Right forelimb (tissue), 1 donor: ENCODE measurements around the gene ZNF496.

ENCODE experiments used
- DNase-seq: peaks from one replicate; pipeline ENCODE4 v3.0.0-alpha.2; 2018

ZNF496 gene

DNA sequence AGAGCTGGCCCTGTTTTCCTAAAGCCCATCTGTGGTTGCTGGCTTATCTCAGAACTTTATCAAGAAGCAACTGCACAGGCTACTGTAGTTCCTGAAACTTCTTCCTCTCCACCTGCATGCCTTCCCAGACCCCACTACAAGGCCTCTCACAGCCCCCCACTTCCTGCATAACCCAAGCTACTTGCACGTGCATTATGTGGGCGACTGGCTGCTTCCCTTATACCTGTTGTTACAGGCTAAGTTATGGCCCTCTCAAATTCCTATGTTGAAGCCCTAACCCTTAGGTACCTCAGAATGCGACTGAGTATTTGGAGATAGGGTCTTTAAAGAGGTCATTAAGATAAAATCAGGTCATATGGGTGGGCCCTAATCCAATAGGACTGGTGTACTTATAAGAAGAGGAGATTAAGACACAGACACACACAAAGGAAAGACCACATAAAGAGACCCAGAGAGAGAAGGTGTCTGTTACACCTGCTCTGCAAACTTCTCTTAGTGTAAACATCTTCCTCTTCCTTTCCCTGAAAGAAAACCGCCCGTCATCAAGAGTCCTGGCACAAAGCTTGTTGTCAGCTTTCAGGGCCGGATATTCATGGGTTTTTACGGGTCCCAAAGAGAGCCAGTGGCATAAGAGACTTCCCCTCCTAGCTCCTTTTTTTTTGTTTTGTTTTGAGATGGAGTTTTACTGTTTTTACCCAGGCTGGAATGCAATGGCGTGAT, 5.1 kb downstream of the ZNF496 start:
- DNase-seq: no peak

DNA sequence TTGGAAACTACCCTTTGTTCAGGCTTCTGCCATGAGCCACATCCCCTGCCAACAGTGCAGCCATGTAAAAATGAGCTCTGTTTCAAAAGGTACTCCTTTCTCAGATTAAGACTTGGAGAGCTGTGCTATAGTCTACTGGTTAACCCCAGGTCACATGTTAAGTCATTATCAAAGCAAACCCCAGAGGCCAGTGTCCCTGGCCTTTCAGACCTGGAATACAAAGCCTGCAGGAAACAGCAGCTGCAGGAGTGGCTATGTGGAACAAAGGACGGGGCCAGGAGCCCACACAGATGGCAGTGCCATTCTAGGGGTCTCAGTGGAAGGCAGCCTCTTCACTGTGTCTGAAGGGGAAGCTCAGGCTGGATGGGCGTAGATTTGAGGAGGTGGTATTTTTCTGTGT, 6.7 kb downstream of the ZNF496 start:
- DNase-seq: no peak

DNA sequence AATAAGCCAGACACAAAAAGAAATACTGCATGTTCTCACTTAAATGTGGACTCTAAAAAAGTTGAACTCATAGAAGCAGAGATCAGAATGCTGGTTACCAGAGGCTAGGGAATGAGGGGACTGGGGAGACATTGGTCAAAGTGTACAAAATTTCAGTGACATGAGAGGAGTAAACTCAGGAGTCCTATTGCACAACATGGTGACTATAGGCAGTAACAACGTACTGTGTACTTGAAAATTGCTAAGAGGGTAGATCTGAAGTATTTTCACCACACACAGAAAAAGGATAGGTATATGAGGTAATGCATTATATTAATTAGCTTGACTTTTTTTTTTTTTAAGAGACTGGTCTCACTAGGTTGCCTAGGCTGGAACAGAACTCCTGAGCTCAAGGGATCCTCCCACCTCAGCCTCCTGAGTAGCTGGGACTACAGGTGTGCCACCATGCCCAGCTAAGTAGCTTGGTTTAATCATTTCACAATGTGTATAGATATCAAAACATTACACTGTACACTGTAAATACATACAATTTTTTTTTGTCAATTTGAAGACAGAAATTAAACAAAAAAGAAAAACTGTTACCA, 7.4 kb downstream of the ZNF496 start:
- DNase-seq: no peak

DNA sequence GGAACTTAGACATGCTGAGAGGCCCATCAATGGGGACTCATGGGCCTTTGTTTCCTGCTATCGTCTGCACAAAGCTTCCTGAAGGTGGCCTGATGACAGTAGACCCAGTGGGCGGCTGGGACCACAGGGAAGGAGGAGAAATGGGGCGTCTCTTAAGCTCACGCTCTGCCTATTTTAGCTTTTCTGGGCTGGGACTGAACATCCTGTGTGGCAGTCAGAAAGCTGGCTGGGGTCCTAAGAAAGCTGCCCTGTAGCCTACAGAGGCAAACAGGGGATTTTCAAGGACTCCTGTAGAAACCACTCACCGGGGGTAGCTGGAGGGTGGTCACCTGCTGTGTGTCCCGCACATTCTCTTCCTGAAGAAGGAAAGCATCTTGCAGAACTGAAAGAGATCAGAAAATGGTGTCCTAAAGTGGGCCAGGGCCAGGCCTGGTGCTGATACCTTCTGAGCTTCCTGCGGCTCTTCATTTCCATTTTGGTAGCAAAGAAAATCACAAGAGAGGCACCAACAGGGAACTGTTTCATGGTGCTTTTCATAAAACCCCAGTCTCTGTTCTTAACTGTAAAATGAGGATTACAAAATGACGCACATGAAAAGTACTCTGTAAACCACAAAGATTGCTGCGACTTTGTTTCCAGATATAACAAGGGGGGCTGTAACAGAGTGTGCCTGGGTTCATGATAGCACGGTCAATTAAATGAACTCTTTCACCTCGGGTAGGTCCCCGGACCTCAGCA, 8.6 kb downstream of the ZNF496 start:
- DNase-seq: no peak

DNA sequence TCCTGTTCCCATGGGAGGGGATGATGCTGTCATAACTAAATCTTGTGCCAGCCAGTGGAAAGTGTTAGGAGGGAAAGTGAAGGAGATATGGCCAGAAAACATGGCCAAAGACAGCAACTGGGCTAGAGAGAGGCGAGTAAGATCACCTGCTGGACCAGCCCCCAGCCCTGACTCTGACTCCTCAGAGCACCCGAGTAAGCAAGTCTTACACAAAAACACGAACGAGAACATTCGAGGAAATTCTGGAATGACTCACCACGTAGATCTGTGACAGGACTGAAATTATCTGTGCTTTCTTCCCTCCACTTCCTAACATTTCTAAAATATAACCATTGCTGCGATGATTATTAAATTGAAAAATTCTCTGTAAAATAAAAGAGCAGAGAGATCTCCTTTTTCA, 9.2 kb downstream of the ZNF496 start:
- no peak for DNase-seq

DNA sequence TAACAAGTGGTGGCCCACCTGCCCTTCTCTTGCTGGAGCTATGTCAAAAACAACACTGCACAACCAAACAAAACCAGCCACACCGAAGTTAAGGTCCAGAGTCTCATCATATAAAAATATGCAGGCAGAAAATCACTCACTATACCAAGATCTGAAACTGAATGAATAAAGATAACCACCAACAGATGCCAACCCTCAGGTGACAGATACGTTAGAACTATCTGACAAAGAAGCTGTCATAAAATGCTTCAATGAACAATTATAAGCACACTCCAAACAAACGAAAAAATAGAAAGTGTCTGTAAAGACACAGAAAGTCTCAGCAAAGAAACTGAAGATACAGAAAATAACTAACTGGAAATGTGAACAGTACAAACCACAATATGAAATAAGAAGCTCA, 14.0 kb downstream of the ZNF496 start:
- no peak for DNase-seq

DNA sequence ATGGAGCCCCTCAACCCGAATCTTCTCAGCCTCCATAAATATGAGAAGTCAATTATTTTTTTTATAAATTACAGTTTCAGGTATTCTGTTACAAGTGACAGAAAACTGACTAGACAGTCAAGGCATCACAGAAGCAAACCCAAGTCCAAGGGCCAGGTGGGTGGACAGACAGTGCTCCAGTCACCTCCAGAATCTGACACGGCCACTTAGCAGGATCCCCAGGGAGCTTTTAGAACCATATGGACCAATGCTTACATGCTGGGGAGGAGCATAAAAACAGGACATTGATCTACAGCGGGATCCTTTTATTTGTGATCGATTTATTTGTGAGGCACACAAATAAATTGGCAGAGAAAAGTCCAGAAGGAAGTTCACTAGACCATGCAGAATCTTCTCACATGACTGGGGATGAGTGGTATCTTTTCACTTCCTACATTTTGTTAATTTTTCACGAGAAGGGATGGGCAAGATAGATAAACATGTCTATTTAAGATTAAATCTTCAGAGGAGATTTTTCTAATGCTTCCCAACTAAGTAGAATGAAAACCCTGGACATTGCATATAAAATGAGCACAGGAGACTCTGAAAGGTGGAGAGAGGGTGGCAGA, 15.0 kb downstream of the ZNF496 start:
- no peak for DNase-seq

DNA sequence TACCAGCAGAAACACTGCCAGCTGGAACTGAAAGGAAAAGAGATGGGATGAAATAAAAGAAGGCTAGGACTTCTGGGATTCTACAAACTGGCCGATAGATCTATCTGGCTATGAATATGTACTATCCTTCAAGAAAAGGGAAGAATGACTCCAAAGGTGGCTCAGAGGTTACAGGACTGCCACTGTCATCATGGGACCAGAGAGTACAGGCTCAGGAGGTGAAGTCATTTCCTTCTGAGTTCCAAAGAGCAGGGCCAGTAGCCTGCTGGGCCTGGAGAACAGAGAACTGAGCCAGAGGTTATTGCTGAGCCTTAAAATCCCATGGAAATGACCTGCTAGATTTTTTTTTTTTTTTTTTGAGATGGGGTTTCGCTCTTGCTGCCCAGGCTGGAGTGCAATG, 27.6 kb downstream of the ZNF496 start:
- no peak for DNase-seq

DNA sequence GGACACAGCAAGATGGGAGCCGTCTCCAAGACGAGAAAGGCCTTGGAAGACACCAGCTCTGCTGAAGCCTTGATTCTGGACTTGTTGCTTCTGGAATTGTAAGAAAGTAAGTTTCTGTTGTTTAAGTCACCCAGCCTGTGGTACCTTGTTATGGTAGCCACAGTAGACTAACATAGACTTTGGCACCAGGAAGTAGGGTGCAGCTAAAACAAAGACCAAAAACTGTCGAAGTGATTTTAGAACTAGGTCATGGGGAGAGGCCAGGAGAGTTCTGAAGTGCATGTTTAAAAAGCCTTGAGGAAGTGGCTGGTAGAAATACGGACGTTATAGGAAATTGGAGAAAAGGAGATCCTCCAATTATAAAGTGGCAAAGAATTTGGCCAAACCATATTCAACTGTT, 28.5 kb downstream of the ZNF496 start:
- DNase-seq: no peak

DNA sequence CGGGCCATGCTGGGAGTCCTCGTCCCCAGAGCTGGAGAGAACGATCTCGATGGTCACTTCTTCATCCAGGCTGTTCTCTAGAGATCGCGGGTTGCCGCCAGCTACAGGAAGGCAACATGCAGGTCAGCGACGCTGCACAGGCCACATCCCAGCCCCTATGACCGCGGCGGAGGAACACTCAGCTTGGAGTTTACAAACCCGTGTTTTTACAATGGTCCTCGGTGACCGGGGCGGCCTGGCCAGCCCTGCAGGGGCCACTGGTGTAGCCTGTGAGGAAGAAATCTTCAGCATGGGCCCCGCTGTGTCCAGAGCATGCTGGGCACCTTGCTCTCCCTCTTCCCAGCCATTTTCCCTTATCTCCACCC, 30.5 kb downstream of the ZNF496 start:
- DNase-seq: no peak

DNA sequence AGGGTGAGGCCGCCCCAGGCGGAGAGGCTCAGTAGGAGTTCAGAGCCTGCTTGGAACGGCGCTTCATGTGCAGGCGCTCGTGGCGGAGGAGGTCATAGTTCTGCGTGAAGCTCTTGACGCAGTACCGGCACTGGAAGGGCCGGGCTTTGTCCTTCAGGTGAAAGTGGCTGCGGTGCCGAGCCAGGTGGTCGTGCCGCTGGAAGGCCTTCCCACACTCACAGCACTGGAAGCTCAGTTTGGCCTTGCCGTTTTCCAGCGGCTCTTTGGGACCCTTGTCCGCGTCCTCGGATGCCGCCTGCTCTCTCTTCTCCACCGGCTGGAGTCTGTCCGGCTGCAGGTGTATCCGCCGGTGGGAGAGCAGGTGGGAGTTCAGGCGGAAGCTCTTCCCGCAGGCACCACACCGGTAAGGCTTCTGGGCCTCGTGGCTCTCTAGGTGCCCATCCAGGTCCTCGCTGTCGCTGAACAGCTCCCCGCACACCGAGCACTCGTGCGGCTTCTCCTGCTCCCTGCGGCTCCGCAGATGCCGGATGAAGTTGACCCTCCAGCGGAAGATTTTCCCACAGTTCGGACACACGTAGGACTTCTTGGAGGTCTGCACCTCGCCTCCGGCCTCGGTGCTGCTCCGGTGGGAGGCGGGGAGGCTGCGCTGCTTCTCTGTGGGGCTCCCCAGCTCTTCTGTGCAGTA, 31.0 kb downstream of the ZNF496 start:
- no peak for DNase-seq

DNA sequence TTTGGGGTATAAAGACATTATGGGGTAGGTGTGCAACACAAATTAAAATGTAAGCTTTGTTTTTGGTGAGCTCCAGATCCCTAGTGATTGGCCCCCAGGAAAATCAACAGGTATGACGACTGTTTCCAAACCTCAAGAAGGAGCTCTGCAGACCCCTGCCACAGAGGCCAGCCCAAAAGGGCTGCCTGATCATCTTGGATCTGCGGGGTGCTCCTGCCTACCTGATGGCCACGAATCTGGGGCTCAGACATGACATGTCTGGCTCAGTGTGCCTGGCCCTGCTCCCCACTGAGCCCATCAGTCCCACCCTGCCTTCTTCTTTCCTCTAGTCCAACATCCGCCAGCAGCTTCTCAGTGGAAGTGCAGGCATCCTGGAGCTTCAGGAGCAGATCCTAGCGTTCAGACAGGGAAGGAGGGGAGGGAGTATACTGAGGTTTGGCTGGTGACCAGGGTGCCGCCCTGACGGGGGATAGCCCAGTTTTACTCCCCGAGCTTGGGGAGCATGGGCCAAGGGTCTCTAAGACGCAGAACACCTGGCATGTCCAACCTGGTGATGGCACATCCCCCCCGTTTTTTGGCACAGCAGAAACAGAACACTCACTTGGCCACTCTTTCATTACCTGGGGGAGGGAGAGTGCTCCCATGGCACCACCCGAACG, 31.8 kb downstream of the ZNF496 start:
- no peak for DNase-seq

DNA sequence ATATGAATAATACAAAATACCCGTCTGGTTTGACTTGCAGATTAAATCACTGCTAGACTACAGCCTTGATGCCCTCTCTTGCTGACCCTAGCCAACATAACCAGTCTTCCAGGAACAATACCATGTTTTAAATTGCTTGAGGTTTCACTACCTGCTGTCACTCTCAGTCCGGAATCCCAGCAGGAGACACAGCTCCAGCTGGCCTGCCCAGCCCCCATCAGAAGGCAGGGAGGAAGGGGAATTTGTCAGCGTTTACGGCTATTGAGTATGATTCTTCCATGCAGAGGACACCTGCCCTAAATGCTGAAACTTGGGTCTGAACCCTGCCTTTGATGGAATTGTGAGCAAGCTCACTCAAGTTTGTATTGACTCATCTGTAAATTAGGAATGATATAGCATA, 33.0 kb downstream of the ZNF496 start:
- DNase-seq: no peak

DNA sequence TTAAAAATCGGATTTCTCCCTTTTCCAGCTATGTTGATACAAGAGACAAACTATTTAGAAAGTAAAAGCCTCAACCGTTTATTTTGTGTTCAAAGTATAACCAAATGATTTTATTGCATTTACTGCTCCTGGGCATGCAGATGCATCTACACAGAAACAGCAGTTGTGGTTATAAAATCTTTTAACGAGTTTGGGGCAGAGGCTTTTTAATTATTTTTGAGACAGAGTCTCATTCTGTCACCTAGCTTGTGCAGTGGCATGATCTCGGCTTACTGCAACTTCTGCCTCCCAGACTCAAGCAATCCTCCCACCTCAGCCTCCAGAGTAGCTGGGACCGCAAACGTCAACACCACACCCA, 33.6 kb downstream of the ZNF496 start:
- DNase-seq: no peak

DNA sequence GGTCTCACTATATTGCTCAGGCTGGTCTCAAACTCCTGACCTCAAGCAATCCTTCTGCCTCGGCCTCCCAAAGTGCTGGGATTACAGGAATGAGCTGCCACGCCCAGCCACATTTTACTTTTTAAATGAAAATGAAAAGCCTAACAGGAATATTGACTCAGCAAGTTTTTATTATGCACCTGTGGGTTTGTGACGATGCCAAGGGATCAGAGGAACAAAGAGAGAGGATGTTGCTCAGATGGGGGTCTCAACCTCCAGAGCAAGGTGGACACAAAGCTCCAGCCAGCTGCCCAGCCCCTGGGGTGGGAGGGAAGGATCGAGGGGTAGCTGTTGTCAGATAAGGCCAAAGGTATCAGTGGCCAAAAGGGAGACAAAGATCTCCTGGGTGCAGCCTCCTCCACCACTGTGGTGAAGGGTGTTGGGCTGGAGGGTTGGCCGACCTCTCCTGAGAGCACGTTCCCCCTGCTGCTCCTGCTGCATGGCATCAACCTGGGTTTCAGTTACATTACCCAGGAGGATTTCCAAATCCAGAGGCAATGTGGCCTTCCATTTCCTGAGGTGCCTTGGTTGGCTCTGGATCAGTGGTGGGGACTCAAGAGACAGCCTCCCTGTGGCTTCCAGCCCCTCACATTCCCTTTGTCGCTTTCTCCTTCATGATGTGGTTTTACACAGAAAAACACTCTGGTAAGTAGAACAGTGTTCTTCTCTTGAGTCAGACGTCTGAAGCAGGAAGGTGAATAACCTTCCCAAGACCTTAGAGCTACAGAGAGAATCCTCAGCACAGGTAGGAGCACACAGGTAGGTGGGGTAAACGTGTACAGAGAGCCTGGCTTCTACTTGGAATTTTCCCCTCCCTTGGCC, 34.2 kb downstream of the ZNF496 start:
- no peak for DNase-seq

DNA sequence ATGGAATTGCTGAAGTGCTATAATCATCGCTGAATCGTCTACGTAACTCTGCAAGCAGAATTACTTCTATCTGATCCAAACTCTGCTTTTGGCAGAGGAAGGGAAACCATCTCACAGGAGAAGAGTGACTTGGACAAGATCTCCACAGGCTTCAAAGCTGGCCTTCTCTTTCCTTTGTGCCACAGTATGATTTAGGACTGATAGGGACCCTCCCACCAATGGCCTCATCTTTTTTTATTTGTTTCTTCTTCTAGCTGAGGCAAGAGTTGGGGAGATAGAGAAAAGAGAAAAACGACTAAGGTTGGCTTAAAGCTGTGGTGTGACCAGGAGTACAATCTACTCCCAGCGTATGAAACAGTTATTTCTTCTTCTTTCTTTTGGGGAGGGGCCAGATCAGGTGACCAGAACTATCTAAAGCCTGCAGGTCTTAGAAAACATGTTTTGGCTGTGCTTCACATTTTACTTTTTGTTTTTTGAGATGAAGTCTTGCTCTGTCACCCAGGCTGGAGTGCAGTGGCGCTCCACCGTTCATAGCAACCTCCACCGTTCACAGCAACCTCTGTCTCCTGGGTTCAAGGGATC, 35.0 kb downstream of the ZNF496 start:
- no peak for DNase-seq

DNA sequence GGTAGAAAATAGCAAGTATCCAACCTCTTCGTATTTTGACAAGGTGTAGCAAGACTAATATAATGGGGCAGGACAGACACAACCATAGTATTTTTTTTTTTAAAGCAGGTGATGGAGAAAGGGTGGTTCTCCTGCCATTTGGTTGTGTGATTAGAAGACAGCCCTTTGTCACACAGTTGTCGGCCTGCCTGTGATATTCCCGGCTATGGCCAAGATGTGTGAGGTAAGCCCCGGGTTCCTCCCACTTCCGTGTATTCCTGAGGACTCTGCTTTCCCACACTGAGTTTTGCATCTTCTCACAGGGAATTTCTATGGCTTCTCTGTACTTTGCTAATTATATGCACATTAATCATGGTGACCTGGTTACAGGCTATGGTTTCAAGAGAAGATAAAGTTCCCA, 35.9 kb downstream of the ZNF496 start:
- no peak for DNase-seq

DNA sequence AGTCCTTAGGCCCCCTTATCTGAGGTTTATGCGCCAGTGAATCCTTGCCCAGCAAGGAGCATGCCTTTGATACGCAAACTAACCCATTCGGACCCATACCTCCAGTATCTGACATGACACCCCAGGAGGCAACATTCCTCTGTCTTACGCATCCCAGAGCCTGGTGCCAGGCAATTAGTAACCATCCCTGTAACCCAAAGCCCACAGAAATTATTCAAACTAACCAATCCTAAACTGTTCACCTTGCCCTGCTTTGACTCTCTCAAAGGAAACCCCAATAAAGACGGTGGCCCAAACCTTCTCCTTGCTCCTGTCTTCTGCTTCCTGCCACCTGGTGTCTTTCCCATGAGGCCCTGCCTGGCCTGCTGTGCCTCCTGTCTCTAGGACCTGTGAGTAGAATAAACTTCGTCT, 36.4 kb downstream of the ZNF496 start:
- no peak for DNase-seq

DNA sequence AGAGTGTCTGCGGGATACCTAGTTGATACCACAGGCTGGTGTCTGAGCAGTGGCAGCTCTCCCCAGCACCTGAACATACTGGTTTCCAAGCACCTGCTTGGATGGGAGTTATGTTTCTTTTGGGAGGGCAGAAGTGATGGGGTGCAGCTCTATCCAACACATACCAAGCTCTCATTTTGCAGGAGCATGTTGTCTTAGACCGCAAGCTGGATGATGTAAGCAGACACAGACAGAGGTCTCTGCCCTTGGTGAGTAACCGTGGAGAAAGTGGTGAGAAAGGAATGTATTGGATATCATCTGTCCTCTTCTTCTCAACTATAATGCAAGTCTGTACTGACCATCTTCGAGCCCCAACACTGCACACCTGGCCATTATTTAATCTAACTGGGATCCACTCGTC, 37.4 kb downstream of the ZNF496 start:
- DNase-seq: no peak

DNA sequence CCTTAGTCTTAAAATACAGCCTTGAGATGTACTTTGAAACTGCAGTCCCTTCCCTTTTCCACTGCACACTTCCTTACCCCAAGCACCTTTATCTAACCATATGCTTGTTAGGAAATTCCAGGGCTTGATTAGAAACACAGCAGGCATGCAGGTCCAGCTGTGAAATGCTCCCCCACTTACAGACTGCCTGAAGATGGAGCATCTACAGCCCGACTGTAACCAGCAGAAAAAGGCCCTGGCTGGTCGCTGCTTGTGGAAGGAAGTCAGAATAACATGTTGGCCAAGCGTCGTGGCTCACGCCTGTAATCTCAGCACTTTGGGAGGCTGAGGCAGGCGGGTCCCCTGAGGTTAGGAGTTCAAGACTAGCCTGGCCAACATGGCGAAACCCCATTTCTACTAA, 38.6 kb downstream of the ZNF496 start:
- DNase-seq: no peak

DNA sequence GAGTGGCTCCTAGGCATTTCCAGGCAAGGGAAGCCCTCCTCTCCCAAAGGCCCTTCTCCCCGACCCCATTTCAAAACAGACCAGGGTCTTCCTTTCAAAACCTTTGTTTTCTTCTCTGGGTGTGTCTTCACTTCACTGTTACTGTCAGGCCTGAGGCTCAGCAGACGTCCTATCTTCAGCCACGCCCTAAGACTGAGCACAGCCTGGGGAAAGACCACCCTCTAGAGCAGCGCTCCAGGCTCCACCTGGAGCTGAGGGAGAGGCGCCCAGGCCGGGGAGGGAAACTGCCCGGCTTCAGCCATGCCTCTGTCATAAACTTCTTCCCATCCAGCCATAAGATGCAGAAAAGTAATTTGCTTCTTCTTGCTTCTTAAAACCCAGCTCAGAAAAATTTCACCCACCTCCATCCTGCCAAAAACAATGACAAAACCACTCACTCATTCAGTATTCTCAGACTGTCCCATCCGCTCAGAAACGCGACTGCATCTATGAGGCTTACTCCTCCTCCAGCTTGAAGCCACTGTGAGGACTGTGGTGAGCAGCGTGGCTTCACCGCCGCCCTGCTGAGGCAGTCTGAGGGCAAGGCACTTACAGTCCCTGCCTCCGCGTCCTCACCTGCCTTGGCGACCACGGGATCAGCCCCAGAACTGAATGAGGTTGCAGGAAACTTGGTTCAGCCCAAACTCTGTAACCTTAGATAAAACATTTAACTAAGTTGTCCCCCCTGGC, 39.7 kb downstream of the ZNF496 start:
- no peak for DNase-seq
